D721Med (cell line): ENCODE results near the gene CA9.
A peak's percentile ranks its signal among the peaks of the same experiment; 100 is the strongest.
"Not testable (repeated sequence)": the region's sequence is repeated elsewhere in the genome, so short reads cannot be mapped to it uniquely, and the experiment has no call there.

Experiments used
- DNase-seq: peaks from one replicate; pipeline ENCODE4 v3.0.0; 2011; ENCODE audit warnings: low spot score; ENCODE audit not compliant: insufficient read length
- FAIRE-seq: peaks from 2 replicates; lab custom pipeline; 2011; peaks lifted over from hg19 to GRCh38; lab: Jason Lieb, UNC
- TF ChIP-seq, protein P1 (sequence below): IDR thresholded peaks from 2 replicates; pipeline ENCODE4 v1.5.1; 2012; ENCODE audit warnings: mild to moderate bottlenecking, control low read depth; ENCODE audit not compliant: insufficient read depth; ENCODE audit errors: missing control alignments

CA9 gene

DNA sequence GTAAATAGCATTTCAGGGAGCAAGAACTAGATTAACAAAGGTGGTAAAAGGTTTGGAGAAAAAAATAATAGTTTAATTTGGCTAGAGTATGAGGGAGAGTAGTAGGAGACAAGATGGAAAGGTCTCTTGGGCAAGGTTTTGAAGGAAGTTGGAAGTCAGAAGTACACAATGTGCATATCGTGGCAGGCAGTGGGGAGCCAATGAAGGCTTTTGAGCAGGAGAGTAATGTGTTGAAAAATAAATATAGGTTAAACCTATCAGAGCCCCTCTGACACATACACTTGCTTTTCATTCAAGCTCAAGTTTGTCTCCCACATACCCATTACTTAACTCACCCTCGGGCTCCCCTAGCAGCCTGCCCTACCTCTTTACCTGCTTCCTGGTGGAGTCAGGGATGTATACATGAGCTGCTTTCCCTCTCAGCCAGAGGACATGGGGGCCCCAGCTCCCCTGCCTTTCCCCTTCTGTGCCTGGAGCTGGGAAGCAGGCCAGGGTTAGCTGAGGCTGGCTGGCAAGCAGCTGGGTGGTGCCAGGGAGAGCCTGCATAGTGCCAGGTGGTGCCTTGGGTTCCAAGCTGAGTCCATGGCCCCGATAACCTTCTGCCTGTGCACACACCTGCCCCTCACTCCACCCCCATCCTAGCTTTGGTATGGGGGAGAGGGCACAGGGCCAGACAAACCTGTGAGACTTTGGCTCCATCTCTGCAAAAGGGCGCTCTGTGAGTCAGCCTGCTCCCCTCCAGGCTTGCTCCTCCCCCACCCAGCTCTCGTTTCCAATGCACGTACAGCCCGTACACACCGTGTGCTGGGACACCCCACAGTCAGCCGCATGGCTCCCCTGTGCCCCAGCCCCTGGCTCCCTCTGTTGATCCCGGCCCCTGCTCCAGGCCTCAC, at the start of gene CA9:
Gene CA9 (plus strand): TSS at position 797 of the 893 bp plus-strand sequence. CDS start 32 bp downstream, at position 829.
- no peak for FAIRE-seq
- TF ChIP-seq, protein P1, sequence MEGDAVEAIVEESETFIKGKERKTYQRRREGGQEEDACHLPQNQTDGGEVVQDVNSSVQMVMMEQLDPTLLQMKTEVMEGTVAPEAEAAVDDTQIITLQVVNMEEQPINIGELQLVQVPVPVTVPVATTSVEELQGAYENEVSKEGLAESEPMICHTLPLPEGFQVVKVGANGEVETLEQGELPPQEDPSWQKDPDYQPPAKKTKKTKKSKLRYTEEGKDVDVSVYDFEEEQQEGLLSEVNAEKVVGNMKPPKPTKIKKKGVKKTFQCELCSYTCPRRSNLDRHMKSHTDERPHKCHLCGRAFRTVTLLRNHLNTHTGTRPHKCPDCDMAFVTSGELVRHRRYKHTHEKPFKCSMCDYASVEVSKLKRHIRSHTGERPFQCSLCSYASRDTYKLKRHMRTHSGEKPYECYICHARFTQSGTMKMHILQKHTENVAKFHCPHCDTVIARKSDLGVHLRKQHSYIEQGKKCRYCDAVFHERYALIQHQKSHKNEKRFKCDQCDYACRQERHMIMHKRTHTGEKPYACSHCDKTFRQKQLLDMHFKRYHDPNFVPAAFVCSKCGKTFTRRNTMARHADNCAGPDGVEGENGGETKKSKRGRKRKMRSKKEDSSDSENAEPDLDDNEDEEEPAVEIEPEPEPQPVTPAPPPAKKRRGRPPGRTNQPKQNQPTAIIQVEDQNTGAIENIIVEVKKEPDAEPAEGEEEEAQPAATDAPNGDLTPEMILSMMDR: no peak

DNA sequence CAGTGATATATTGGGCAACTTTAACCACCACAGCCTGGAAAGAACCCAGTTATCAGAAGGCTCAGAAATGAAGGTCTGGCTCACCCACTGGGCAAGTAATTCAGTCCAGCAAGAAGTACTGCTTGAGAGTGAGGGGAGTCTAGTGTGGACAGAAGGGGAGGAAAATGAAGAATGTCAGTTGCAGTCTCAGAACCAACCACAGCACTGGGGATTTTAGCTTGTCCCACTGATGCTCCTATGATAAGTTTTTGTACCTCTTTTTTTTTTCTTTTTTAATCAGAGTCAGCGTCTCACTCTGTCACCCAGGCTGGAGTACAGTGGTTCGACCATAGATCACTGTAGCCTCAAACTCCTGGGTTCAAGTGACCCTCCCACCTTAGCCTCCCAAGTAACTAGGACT, 46.2 kb upstream of the CA9 start:
- DNase-seq (no peak), FAIRE-seq (no peak)
- TF ChIP-seq, protein P1: no peak

More for the DNA sequence above, at the start of gene CA9:
- no peak for DNase-seq

DNA sequence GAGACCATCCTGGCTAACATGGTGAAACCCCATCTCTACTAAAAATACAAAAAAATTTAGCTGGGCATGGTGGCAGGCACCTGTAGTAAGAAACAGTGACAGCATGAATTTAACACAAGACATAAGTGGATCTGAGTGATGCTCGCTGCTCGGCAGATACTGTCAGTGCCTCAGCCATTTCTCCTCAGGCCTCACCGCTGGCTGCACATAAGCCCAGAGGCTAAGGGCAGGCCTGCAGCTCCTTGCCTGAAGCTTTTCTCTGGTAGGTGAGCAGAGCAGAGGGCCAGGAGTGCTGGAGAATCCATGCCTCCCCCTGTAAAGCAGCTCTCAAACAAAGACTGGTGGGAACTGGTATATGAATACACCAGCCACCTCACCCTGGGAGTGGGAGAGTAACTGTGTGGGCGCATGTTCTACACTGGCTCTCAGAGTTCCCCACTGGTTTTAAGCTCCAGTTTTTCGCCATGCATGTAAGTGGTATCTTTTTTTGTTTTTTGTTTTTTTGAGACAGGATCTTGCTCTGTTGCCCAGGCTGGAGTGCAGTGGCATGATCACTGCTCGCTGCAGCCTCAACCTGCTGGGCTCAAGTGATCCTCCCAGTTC, 45.2 kb upstream of the CA9 start:
- no peak for FAIRE-seq
- TF ChIP-seq, protein P1: no peak

DNA sequence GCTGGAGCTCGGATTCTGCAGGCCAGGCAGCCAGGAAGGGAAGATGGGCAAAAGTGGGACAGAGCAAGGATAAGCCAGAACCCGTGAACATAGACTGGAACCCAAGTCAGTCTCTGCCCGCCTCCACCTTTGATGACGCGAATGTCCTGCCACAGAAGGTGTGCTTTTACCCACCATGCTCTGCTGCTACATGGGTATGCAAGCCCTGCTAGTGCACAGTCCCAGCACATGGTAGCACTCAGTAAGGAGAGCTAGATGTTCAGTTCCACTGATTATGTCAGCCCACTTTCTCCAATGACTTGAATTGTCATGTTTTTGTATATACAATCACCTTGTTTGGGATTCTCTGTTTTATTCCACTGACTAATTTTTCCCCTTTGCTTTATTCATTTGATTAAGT, 44.1 kb upstream of the CA9 start:
- FAIRE-seq (no peak), DNase-seq (no peak)
- TF ChIP-seq, protein P1: no peak

More for the DNA sequence above, 45.2 kb upstream of the CA9 start:
- no peak for DNase-seq

DNA sequence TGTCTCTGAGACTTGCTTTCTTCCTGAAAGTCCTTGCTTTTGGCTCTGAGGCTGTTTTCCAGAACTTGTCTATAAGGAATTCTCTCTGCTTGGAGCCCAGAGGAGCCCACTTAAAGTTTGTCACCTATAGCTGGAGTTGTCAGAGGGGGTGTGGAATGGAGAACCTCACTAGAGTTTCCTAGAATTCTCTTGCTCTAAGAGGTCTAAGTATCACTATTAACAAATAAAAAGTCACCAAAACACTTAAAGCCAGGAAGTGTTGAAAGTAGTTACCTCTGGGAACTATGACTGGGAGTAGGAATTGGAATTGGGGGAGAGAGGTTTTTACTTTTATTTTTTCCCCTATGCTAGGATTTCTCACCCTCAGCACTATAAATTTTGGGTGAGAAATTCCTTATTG, 38.0 kb upstream of the CA9 start:
- FAIRE-seq: no peak

DNA sequence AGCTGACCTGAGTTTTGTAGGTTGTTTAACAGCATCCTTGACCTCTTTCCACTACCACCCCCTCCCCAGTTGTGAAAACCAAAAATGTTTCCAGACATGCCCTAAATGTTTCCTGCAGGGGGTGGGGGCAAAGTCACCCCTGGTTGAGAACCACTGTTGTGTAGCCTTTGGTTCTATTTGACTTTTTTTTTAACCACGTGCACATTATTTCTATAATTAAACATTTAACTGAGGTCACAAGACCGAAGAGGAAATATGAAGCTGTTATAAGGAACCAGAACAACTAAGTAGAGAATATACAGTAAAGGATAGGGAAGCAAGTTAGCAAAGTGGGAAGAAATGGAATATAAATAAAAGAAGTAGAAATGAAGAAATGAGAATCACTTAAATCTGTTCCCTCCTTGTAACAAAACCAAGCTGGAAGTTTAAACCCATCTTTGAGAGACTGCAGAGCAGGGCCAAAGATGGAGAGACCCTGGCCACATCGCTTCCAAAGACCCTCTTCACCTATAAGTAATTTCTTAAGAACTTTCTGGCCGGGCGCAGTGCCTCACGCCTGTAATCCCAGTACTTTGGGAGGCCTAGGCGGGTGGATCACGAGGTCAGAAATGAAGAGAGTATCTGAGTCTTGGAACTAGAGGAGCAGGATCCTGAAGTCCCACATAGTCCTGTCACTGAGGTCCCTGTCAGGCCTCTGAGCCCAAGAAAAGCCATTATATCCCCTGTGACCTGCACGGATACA, 37.4 kb upstream of the CA9 start:
- no peak for FAIRE-seq
- TF ChIP-seq, protein P1: no peak
- no peak for DNase-seq

More for the DNA sequence above, 38.0 kb upstream of the CA9 start:
- TF ChIP-seq, protein P1: no peak
- DNase-seq: no peak

DNA sequence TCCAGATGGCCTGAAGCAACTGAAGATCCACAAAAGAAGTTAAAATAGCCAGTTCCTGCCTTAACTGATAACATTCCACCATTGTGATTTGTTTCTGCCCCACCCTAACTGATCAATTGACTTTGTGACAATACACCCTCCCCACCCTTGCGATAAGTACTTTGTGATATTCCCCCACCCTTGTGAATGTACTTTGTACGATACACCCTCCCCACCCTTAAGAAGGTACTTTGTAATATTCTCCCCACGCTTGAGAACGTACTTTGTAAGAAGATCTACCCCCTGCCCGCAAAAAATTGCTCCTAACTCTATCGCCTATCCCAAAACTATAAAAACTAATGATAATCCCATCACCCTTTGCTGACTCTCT, 36.9 kb upstream of the CA9 start:
- not testable (repeated sequence) for DNase-seq, FAIRE-seq

DNA sequence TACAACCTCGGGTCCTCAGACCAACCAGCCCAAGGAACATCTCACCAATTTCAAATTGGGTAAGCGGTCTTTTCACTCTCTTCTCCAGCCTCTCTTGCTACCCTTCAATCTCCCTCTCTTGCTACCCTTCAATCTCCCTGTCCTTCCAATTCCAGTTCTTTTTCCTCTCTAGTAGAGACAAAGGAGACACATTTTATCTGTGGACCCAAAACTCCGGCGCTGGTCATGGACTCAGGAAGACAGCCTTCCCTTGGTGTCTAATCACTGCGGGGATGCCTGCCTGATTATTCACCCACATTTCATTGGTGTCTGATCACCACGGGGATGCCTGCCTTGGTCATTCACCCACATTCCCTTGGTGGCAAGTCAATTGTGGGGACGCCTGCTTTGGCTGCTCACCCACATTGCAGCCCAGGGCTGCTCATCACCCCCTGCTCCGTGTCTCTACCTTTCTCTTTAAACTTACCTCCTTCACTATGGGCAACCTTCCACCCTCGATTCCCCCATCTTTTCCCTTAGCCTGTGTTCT, 36.2 kb upstream of the CA9 start:
- not testable (repeated sequence) for FAIRE-seq, DNase-seq

DNA sequence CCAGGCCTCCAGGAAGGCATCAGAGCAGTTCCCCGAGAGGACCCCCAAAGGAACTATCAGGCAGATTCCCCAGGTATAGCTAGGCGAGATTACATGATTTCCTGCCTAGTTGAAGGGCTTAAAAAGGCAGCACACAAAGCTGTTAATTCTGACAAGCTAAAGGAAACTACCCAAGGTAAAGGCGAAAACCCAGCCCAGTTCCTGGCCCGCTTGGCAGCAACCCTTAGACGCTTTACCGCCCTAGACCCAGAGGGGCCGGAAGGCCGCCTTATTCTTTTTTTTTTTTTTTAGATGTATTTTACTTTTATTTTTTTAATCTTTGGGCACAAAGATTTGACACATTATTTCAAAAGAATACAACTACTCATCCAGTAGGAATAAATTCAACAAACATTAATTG, 35.0 kb upstream of the CA9 start:
- not testable (repeated sequence) for DNase-seq, FAIRE-seq

DNA sequence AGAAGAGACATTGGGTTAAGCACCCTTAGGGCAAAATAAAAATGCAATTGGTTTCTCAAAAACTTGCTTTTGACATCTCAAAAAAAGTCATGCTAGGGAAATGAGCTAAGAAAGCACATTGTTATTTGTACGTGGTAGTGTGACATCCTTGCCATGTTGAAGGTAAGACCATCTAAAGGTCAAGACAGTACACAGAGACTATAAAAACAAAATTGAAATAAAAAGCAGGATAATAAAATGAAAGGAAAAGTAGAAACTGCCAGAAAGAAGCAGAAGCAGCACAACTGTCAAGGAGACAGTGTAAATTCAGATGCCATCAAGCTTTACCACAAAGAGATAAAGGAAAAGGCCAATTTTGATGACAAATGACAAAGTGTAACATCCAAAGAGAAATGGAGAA, 34.5 kb upstream of the CA9 start:
- DNase-seq: not testable (repeated sequence)
- FAIRE-seq: peak; percentile 88
